H1 (cell line): ENCODE measurements around the gene PCDHB13. TPM values are rescaled to one million over a fixed set of nuclear protein-coding genes. Genes with fewer than 3 reads are reported as not detected.
"Not testable (repeated sequence)": the region's sequence is repeated elsewhere in the genome, so short reads cannot be mapped to it uniquely, and the experiment has no call there.

ENCODE experiments used
- CTCF ChIA-PET: fragments of 300-600 bp; sonication (Branson Sonifier 250); formaldehyde crosslinking; loops from one replicate; lab custom pipeline; 2021; ENCODE audit not compliant: partially characterized antibody; lab: Charles Lee
- POLR2A ChIA-PET: fragments of 300-600 bp; sonication (Branson Sonifier 250); formaldehyde crosslinking; loops from one replicate; lab custom pipeline; 2021; ENCODE audit warnings: inconsistent platforms; ENCODE audit not compliant: partially characterized antibody; lab: Charles Lee
- DNase-seq, 2 experiments: peaks; one replicate each; pipeline versions ENCODE4 v3.0.0 to v3.0.0-alpha.2; 2010 to 2022; ENCODE audit warnings: low spot score in 2 of 2, low read depth in 1 of 2, mixed read lengths in 1 of 2
- FAIRE-seq: peaks from 2 replicates; lab custom pipeline; 2011; peaks lifted over from hg19 to GRCh38; lab: Jason Lieb, UNC
- H2AFZ ChIP-seq: 2 replicates; pipeline ENCODE4 v1.8.1; 2012; ENCODE audit warnings: low read length, inconsistent platforms
- H2AK5ac ChIP-seq: 2 replicates; pipeline ENCODE4 v1.6.1; 2013; ENCODE audit warnings: low read depth, low read length
- H2BK120ac ChIP-seq: replicated peaks from 2 replicates; pipeline ENCODE3; 2013; ENCODE audit warnings: low read depth, low read length, inconsistent platforms
- H2BK12ac ChIP-seq: 2 replicates; pipeline ENCODE4 v1.6.1; 2013; ENCODE audit warnings: low read depth, low read length
- H2BK15ac ChIP-seq: 2 replicates; pipeline ENCODE4 v1.6.1; 2013; ENCODE audit warnings: low read length
- H2BK20ac ChIP-seq: 2 replicates; pipeline ENCODE4 v1.6.1; 2013; ENCODE audit warnings: low read length
- H2BK5ac ChIP-seq: 2 replicates; pipeline ENCODE4 v1.6.1; 2013; ENCODE audit warnings: low read depth, low read length
- H3K14ac ChIP-seq: 2 replicates; pipeline ENCODE4 v1.6.1; 2013; ENCODE audit warnings: inconsistent platforms; ENCODE audit not compliant: insufficient read length
- H3K18ac ChIP-seq: 2 replicates; pipeline ENCODE4 v1.6.1; 2013; ENCODE audit warnings: low read length; ENCODE audit errors: extremely low read depth
- H3K23ac ChIP-seq: 2 replicates; pipeline ENCODE4 v1.6.1; 2013; ENCODE audit warnings: inconsistent platforms; ENCODE audit not compliant: insufficient read length
- H3K23me2 ChIP-seq: 2 replicates; pipeline ENCODE4 v1.6.1; 2013; ENCODE audit warnings: low read depth, low read length
- H3K27ac ChIP-seq: 2 replicates; pipeline ENCODE4 v1.6.1; 2011; ENCODE audit warnings: low read depth, low read length, inconsistent platforms
- H3K27me3 ChIP-seq, 4 experiments: replicated peaks in 1 of 4; 1 replicate in 1 of 4; 2 replicates in 3 of 4; pipeline versions ENCODE4 v1.6.1 to v1.8.1; 2011 to 2013; ENCODE audit warnings: low read length in 3 of 4, mild to moderate bottlenecking in 3 of 4, inconsistent platforms in 2 of 4, mixed read lengths in 2 of 4, moderate library complexity in 1 of 4; ENCODE audit not compliant: control insufficient read depth in 3 of 4, insufficient read depth in 3 of 4; ENCODE audit errors: extremely low read depth in 1 of 4
- H3K36me3 ChIP-seq, 4 experiments: 2 replicates each; pipeline versions ENCODE4 v1.6.1 to v1.8.1; 2011 to 2013; ENCODE audit warnings: mild to moderate bottlenecking in 4 of 4, low read length in 3 of 4, moderate library complexity in 2 of 4, control low read depth in 1 of 4, inconsistent platforms in 1 of 4; ENCODE audit not compliant: insufficient read depth in 4 of 4, control insufficient read depth in 2 of 4
- H3K4ac ChIP-seq: replicated peaks from 2 replicates; pipeline ENCODE3; 2013; ENCODE audit warnings: low read length, low read depth, mixed read lengths, inconsistent platforms; ENCODE audit not compliant: insufficient read length
- H3K4me1 ChIP-seq, 4 experiments: replicated peaks in 1 of 4; 1 replicate in 1 of 4; 2 replicates in 3 of 4; pipeline versions ENCODE4 v1.6.1 to v1.8.1; 2011 to 2013; ENCODE audit warnings: low read length in 3 of 4, inconsistent platforms in 2 of 4, mixed read lengths in 1 of 4; ENCODE audit not compliant: insufficient read depth in 4 of 4, control insufficient read depth in 3 of 4
- H3K4me2 ChIP-seq, 2 experiments: 2 replicates each; pipeline versions ENCODE4 v1.6.1 to v1.8.1; 2011 to 2013; ENCODE audit warnings: low read depth in 2 of 2, low read length in 2 of 2, control low read depth in 1 of 2, inconsistent platforms in 1 of 2, mild to moderate bottlenecking in 1 of 2; ENCODE audit not compliant: insufficient read depth in 1 of 2
- H3K4me3 ChIP-seq, 4 experiments: fragments of 200-600, 300-600 bp in 1 of 4; sonication (generic), shearing (Covaris generic), sonication (Bioruptor Twin) in 1 of 4; 2 replicates each; pipeline versions ENCODE4 v1.5.1 to v1.8.1; 2011 to 2016; ENCODE audit warnings: low read length in 4 of 4, low read depth in 3 of 4, control low read depth in 2 of 4, inconsistent platforms in 2 of 4, mild to moderate bottlenecking in 2 of 4, mixed read lengths in 1 of 4, moderate library complexity in 1 of 4; ENCODE audit not compliant: insufficient read depth in 2 of 4; ENCODE audit errors: extremely low read depth in 1 of 4
- H3K56ac ChIP-seq: replicated peaks from 2 replicates; pipeline ENCODE3; 2013; ENCODE audit warnings: low read depth, mild to moderate bottlenecking, mixed read lengths, low read length, inconsistent platforms; ENCODE audit not compliant: insufficient read length
- H3K79me1 ChIP-seq: 2 replicates; pipeline ENCODE4 v1.6.1; 2013; ENCODE audit warnings: low read depth, low read length, control low read depth
- H3K79me2 ChIP-seq, 2 experiments: 2 replicates each; pipeline versions ENCODE4 v1.6.1 to v1.8.1; 2012 to 2013; ENCODE audit warnings: low read length in 2 of 2, mild to moderate bottlenecking in 2 of 2, inconsistent platforms in 1 of 2; ENCODE audit not compliant: insufficient read depth in 2 of 2, control insufficient read depth in 1 of 2
- H3K9ac ChIP-seq, 4 experiments: replicated peaks in 1 of 4; 1 replicate in 1 of 4; 2 replicates in 3 of 4; pipeline versions ENCODE4 v1.6.1 to v1.8.1; 2011 to 2013; ENCODE audit warnings: low read depth in 3 of 4, low read length in 3 of 4, control low read depth in 2 of 4, mild to moderate bottlenecking in 2 of 4, moderate library complexity in 2 of 4, inconsistent platforms in 1 of 4; ENCODE audit errors: extremely low read depth in 1 of 4
- H3K9me3 ChIP-seq, 2 experiments: 2 replicates each; pipeline versions ENCODE4 v1.6.1 to v1.8.1; 2012 to 2013; ENCODE audit warnings: mild to moderate bottlenecking in 2 of 2, moderate library complexity in 2 of 2, control low read depth in 1 of 2, inconsistent platforms in 1 of 2, low read depth in 1 of 2, low read length in 1 of 2, mixed read lengths in 1 of 2; ENCODE audit not compliant: insufficient read depth in 2 of 2
- H4K20me1 ChIP-seq, 2 experiments: replicated peaks in 1 of 2; 2 replicates each; pipeline versions ENCODE3 to v1.8.1; 2011 to 2013; ENCODE audit warnings: inconsistent platforms in 2 of 2, low read length in 2 of 2, mild to moderate bottlenecking in 1 of 2; ENCODE audit not compliant: insufficient read depth in 2 of 2, control insufficient read depth in 1 of 2
- H4K5ac ChIP-seq: 2 replicates; pipeline ENCODE4 v1.6.1; 2013; ENCODE audit warnings: low read length, low read depth, mixed read lengths, inconsistent platforms; ENCODE audit not compliant: insufficient read length
- H4K8ac ChIP-seq: 2 replicates; pipeline ENCODE4 v1.8.0; 2013; ENCODE audit warnings: mild to moderate bottlenecking, moderate library complexity, low read length, inconsistent platforms; ENCODE audit not compliant: insufficient read depth; ENCODE audit errors: extremely low read depth
- H4K91ac ChIP-seq: replicated peaks from 2 replicates; pipeline ENCODE3; 2013; ENCODE audit warnings: low read length, mixed read lengths, inconsistent platforms; ENCODE audit not compliant: insufficient read length
- WGBS, 2 experiments: shearing (Covaris generic) in 1 of 2; methylation state at CpG; one replicate each; pipeline versions ENCODE4 v1.1.6 to v1.1.7; 2013 to 2015; ENCODE audit warnings: low lambda C conversion rate in 2 of 2, mixed read lengths in 2 of 2, inconsistent platforms in 1 of 2, low coverage in 1 of 2, missing lambda C conversion rate in 1 of 2; ENCODE audit not compliant: insufficient replicate concordance in 2 of 2, insufficient coverage in 1 of 2, insufficient read length in 1 of 2; ENCODE audit errors: extremely low coverage in 1 of 2, missing lambda C conversion rate in 1 of 2; 5-methylcytosine and 5-hydroxymethylcytosine counted together
- polyA plus RNA-seq, 7 experiments: library from polyadenylated mRNA; depleted of rRNA in 3 of 7; stranded (reverse) in 5 of 7; unstranded in 2 of 7; fragments of >200 nt in 5 of 7; fragments of 200-250 nt in 2 of 7; gene quantifications; 1 replicate in 5 of 7; 2 replicates in 1 of 7; 4 replicates in 1 of 7; pipeline versions ENCODE4 v1.2.1 to v1.2.3, GENCODE V29; 2011 to 2013; ENCODE audit warnings: missing spikeins in 2 of 7, mixed read lengths in 2 of 7
- total RNA-seq: library from RNA; stranded (reverse); fragmentation: NEBNext Ultra II Directional; extraction: Animal tissue kit (Norgen Biotek cat#: 25700); gene quantifications from 2 replicates; pipeline ENCODE4 v1.2.1, GENCODE V29; 2021

PCDHB13 gene
- total and polyA plus RNA-seq, 2 of the 8 experiments (the other 6 are each of a cell fraction or from before 2014, with no cell fraction given): 1.1 to 1.4 TPM

- H3K4ac ChIP-seq, DNase-seq, H3K4me1 ChIP-seq, H3K36me3 ChIP-seq, H3K56ac ChIP-seq, H3K23me2 ChIP-seq, H3K79me2 ChIP-seq, POLR2A ChIA-PET, H2BK12ac ChIP-seq, H2BK5ac ChIP-seq, H3K23ac ChIP-seq, H3K4me2 ChIP-seq, H3K14ac ChIP-seq, H3K9ac ChIP-seq, H4K8ac ChIP-seq, H4K91ac ChIP-seq, H3K18ac ChIP-seq, H3K27me3 ChIP-seq, H3K79me1 ChIP-seq, H2AFZ ChIP-seq, FAIRE-seq, H3K27ac ChIP-seq, H2BK120ac ChIP-seq, H2AK5ac ChIP-seq, H2BK15ac ChIP-seq, H3K4me3 ChIP-seq, H4K20me1 ChIP-seq, H4K5ac ChIP-seq, H2BK20ac ChIP-seq: not testable (repeated sequence)
- CTCF ChIA-PET: interaction anchor here (1.1 to 2.8 kb wide), 5 partner anchors 13 to 298 kb away, joined by 3 to 13 read pairs (median 3); partner anchors contain the start of genes PCDHB11, PCDHB15 and PCDHGB1
- H3K9me3 ChIP-seq: peaks cover 7 to 16% of the 10 kb centered on the region in 2 experiments; a peak in 3 of 4 replicates
- 90% methylated on average over 11 of the region's 26 CpGs; no CpG with 5 or more reads in 1 of the 2 experiments for WGBS, 2 experiments
Measured at GRCh38 chr5:141216035-141216434, 2.3 kb downstream of the PCDHB13 start.
